WTC11 (cell line): ENCODE data around the gene PTGR2.

Source experiments
- ATF1 ChIP-seq: sonication (generic); formaldehyde crosslinking; IDR thresholded peaks from 2 replicates; pipeline ENCODE4 v1.8.1; 2023; ENCODE audit warnings: mild to moderate bottlenecking, moderate library complexity, missing genetic modification reagents
- CBFB ChIP-seq: sonication (generic); formaldehyde crosslinking; IDR thresholded peaks from 2 replicates; pipeline ENCODE4 v1.8.1; 2022; ENCODE audit warnings: mild to moderate bottlenecking, low read depth, missing genetic modification reagents
- ELF4 ChIP-seq: sonication (generic); formaldehyde crosslinking; IDR thresholded peaks from 2 replicates; pipeline ENCODE4 v1.8.1; 2022; ENCODE audit warnings: low read depth, mild to moderate bottlenecking, moderate library complexity, missing genetic modification reagents
- ESRRA ChIP-seq: sonication (generic); formaldehyde crosslinking; IDR thresholded peaks from 2 replicates; pipeline ENCODE4 v1.8.1; 2022; ENCODE audit warnings: mild to moderate bottlenecking, missing genetic modification reagents, borderline replicate concordance
- GABPB1 ChIP-seq: sonication (generic); formaldehyde crosslinking; IDR thresholded peaks from 2 replicates; pipeline ENCODE4 v1.8.1; 2023; ENCODE audit warnings: mild to moderate bottlenecking, missing genetic modification reagents
- JUN ChIP-seq: sonication (generic); formaldehyde crosslinking; IDR thresholded peaks from 2 replicates; pipeline ENCODE4 v1.8.0; 2023; ENCODE audit warnings: mild to moderate bottlenecking, missing genetic modification reagents
- NFYB ChIP-seq: sonication (generic); formaldehyde crosslinking; conservative IDR thresholded peaks from 2 replicates; pipeline ENCODE4 v1.8.0; 2022; ENCODE audit warnings: low read depth, missing genetic modification reagents
- TF ChIP-seq, protein P1 (sequence below): fragments of 200-600 bp; IDR thresholded peaks from 2 replicates; pipeline ENCODE4 v1.8.0; 2022; ENCODE audit warnings: antibody characterized with exemption
- TF ChIP-seq, protein P2 (sequence below): sonication (generic); formaldehyde crosslinking; IDR thresholded peaks from 2 replicates; pipeline ENCODE4 v1.8.1; 2023; ENCODE audit warnings: mild to moderate bottlenecking, missing genetic modification reagents, borderline replicate concordance
- TF ChIP-seq, protein P3 (sequence below): sonication (generic); formaldehyde crosslinking; IDR thresholded peaks from 2 replicates; pipeline ENCODE4 v1.8.0; 2022; ENCODE audit warnings: mild to moderate bottlenecking, missing genetic modification reagents

DNA sequence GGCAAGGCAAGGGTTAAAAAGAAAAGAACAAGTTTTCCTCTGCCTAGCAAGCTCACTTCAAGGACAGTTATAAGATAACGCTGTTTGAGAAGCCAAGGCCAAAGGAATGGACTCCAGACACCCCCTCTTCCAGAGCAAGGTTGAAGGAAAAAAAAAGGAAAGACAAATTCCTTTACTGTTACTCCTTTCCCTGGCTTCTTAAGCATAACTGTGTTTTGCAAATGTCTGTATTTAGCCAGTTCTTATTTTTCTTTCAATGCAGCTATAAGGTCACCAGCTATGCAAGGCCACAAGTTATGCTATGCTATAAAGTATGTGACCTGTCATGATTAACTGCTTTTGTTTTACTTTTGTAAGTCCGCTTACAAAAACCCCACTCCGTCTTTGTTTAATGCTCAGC lies 61.6 kb downstream of the PTGR2 start:
- TF ChIP-seq, protein P1, sequence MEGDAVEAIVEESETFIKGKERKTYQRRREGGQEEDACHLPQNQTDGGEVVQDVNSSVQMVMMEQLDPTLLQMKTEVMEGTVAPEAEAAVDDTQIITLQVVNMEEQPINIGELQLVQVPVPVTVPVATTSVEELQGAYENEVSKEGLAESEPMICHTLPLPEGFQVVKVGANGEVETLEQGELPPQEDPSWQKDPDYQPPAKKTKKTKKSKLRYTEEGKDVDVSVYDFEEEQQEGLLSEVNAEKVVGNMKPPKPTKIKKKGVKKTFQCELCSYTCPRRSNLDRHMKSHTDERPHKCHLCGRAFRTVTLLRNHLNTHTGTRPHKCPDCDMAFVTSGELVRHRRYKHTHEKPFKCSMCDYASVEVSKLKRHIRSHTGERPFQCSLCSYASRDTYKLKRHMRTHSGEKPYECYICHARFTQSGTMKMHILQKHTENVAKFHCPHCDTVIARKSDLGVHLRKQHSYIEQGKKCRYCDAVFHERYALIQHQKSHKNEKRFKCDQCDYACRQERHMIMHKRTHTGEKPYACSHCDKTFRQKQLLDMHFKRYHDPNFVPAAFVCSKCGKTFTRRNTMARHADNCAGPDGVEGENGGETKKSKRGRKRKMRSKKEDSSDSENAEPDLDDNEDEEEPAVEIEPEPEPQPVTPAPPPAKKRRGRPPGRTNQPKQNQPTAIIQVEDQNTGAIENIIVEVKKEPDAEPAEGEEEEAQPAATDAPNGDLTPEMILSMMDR: no peak
- TF ChIP-seq, protein P2, sequence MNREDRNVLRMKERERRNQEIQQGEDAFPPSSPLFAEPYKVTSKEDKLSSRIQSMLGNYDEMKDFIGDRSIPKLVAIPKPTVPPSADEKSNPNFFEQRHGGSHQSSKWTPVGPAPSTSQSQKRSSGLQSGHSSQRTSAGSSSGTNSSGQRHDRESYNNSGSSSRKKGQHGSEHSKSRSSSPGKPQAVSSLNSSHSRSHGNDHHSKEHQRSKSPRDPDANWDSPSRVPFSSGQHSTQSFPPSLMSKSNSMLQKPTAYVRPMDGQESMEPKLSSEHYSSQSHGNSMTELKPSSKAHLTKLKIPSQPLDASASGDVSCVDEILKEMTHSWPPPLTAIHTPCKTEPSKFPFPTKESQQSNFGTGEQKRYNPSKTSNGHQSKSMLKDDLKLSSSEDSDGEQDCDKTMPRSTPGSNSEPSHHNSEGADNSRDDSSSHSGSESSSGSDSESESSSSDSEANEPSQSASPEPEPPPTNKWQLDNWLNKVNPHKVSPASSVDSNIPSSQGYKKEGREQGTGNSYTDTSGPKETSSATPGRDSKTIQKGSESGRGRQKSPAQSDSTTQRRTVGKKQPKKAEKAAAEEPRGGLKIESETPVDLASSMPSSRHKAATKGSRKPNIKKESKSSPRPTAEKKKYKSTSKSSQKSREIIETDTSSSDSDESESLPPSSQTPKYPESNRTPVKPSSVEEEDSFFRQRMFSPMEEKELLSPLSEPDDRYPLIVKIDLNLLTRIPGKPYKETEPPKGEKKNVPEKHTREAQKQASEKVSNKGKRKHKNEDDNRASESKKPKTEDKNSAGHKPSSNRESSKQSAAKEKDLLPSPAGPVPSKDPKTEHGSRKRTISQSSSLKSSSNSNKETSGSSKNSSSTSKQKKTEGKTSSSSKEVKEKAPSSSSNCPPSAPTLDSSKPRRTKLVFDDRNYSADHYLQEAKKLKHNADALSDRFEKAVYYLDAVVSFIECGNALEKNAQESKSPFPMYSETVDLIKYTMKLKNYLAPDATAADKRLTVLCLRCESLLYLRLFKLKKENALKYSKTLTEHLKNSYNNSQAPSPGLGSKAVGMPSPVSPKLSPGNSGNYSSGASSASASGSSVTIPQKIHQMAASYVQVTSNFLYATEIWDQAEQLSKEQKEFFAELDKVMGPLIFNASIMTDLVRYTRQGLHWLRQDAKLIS: no peak
- TF ChIP-seq ESRRA (CRISPR knock-in tag) (no peak), NFYB (no peak), CBFB (CRISPR knock-in tag) (no peak), JUN (no peak), GABPB1 (CRISPR knock-in tag) (no peak), ATF1 (CRISPR knock-in tag) (no peak), ELF4 (CRISPR knock-in tag) (no peak)
- TF ChIP-seq, protein P3, sequence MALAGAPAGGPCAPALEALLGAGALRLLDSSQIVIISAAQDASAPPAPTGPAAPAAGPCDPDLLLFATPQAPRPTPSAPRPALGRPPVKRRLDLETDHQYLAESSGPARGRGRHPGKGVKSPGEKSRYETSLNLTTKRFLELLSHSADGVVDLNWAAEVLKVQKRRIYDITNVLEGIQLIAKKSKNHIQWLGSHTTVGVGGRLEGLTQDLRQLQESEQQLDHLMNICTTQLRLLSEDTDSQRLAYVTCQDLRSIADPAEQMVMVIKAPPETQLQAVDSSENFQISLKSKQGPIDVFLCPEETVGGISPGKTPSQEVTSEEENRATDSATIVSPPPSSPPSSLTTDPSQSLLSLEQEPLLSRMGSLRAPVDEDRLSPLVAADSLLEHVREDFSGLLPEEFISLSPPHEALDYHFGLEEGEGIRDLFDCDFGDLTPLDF (CRISPR knock-in tag): no peak
